Measurements from ENCODE around the gene CREG2.

Gene CREG2

GRCh38 chr2:101342625-101343008, 44.7 kb downstream of the CREG2 start:
- TF ChIP-seq FOXP2 (optimal IDR thresholded peaks at IDR 0.05; ENCODE audit: borderline replicate concordance, extremely low read depth, extremely low read length, insufficient read depth) (no peak), REST (IDR thresholded peaks at IDR 0.05; ENCODE audit: insufficient read depth in 1 of 2, low read depth in 2 of 2, low read length in 2 of 2) (no peak), POLR2AphosphoS5 (IDR thresholded peaks at IDR 0.05; ENCODE audit: low read depth, low read length) (no peak), SIN3A (IDR thresholded peaks at IDR 0.05; ENCODE audit: borderline replicate concordance, insufficient read depth, low read length) (no peak), TAF1 (IDR thresholded peaks at IDR 0.05; ENCODE audit: borderline replicate concordance, insufficient read depth, low read length) (no peak)

DNA sequence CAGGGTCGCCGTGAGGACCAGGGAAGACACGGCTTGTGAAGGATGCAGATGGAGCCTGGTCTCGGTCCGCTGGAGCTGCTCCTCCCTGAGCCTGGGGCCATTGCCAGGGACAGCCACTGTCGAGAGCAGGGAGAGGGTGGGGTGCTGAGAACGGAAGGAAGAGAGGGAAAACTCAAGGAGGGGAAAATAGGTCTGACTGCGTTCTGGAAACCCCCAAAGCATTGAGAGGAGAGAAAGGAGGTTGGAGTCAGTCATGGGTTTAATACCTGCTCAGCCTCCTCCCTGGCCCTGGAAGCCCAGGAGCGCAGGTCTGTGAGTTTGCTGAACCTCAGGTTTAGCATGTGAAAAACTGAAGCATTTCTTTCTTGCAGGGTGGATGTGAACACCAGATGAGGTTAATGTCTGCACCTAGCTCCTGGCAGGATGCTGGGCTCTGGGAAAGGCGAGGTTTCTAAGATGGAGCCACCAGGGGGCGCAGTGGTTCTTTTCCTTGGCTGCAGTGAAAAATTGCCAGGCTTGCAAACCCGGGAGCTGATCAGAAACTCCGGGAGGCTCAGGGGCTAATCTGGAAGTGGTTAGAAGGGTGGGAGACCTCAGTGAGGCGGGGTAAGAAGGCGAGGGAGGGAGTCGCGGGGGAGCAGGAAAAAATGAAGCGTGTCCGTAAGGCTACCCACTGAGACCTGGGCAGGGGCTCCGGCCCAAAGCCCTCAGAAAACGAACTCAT, 45.2 kb downstream of the CREG2 start:
- TF ChIP-seq TAF1 (IDR thresholded peaks at IDR 0.05; ENCODE audit: borderline replicate concordance, insufficient read depth, low read length) = no peak

DNA sequence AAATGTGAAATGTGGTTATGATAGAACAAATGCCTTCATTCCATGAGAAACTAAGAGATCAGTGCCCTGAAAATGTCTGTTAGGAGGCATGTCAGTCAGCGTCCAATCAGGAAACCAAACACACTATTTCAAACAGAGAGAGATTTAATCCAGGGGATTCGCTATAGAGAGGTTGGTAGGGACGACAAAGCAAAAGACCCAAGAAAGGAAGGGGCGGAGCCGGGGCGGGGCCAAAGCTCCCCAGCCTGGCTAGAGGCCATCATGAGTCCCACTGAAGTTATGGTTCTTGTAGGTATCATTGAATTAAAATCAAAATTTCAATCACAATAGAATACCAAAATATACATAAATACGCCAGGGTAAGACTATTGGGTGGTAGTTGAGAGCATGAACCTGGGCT, 45.9 kb downstream of the CREG2 start:
- TF ChIP-seq SIN3A (IDR thresholded peaks at IDR 0.05; ENCODE audit: borderline replicate concordance, insufficient read depth, low read length) = no peak
- TF ChIP-seq POLR2AphosphoS5 (IDR thresholded peaks at IDR 0.05; ENCODE audit: low read depth, low read length) = no peak
- no peak for TF ChIP-seq TAF1 (IDR thresholded peaks at IDR 0.05; ENCODE audit: borderline replicate concordance, insufficient read depth, low read length)
- no peak for TF ChIP-seq REST (IDR thresholded peaks at IDR 0.05; ENCODE audit: insufficient read depth in 1 of 2, low read depth in 2 of 2, low read length in 2 of 2)
- TF ChIP-seq FOXP2 (optimal IDR thresholded peaks at IDR 0.05; ENCODE audit: borderline replicate concordance, extremely low read depth, extremely low read length, insufficient read depth) = no peak

- TF ChIP-seq TAF1 (IDR thresholded peaks at IDR 0.05; ENCODE audit: borderline replicate concordance, insufficient read depth, low read length) (no peak), FOXP2 (optimal IDR thresholded peaks at IDR 0.05; ENCODE audit: borderline replicate concordance, extremely low read depth, extremely low read length, insufficient read depth) (no peak), POLR2AphosphoS5 (IDR thresholded peaks at IDR 0.05; ENCODE audit: low read depth, low read length) (no peak), SIN3A (IDR thresholded peaks at IDR 0.05; ENCODE audit: borderline replicate concordance, insufficient read depth, low read length) (no peak), REST (IDR thresholded peaks at IDR 0.05; ENCODE audit: insufficient read depth in 1 of 2, low read depth in 2 of 2, low read length in 2 of 2) (no peak)
Measured at GRCh38 chr2:101340141-101340551, 47.2 kb downstream of the CREG2 start.

DNA sequence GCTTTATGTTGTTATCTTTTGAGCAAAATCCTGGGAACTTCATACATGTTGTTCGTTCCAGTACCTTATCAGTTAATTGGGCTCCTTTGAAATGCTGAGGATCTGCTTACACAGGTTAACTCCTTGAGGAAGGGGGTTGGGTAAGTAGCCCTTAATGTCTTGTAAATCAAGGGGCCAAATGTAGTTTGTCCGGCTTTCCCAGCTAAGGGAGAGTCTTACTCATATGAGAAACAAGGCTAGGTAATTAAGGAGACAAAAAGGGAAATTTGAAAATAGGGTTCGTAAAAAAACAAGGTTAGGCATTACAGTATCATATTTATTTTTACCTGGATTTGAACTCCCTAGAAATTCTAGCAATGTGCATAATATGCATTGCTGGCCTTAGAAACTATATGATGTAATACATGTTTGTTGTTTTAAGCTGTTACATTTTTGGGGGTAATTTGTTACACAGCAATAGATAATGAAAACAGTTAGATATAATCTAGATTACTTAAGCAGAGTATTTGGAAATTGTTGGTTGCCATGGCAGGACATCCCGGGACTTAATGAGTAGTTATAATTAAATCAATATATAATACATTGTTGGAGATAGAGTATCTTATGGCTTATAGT, 47.9 kb downstream of the CREG2 start:
- TF ChIP-seq POLR2AphosphoS5 (IDR thresholded peaks at IDR 0.05; ENCODE audit: low read depth, low read length) (no peak), REST (IDR thresholded peaks at IDR 0.05; ENCODE audit: insufficient read depth in 1 of 2, low read depth in 2 of 2, low read length in 2 of 2) (no peak), SIN3A (IDR thresholded peaks at IDR 0.05; ENCODE audit: borderline replicate concordance, insufficient read depth, low read length) (no peak), TAF1 (IDR thresholded peaks at IDR 0.05; ENCODE audit: borderline replicate concordance, insufficient read depth, low read length) (no peak), FOXP2 (optimal IDR thresholded peaks at IDR 0.05; ENCODE audit: borderline replicate concordance, extremely low read depth, extremely low read length, insufficient read depth) (no peak)
